NT2/D1 (cell line): ENCODE results near the gene RINL.

Experiments
- SUZ12 ChIP-seq: IDR thresholded peaks from 2 replicates; pipeline ENCODE4 v1.6.1; 2011; ENCODE audit not compliant: insufficient read length, insufficient read depth; ENCODE audit errors: extremely low read depth
- YY1 ChIP-seq: IDR thresholded peaks from 2 replicates; pipeline ENCODE4 v1.6.1; 2011; ENCODE audit not compliant: insufficient read length, insufficient read depth
- ZNF274 ChIP-seq: IDR thresholded peaks from 2 replicates; pipeline ENCODE4 v1.6.1; 2011; ENCODE audit warnings: mild to moderate bottlenecking, low read depth, low read length

- TF ChIP-seq ZNF274 (no peak), YY1 (no peak), SUZ12 (no peak)
These were observed 712 bp upstream of the RINL start for GRCh38 chr19:38878575-38879399.
